Testis (tissue), 3 donors: Measurements from ENCODE around the gene TRIOBP. TPM values are rescaled to one million over a fixed set of nuclear protein-coding genes. Genes with fewer than 3 reads are reported as not detected.
"Not testable (repeated sequence)": the region's sequence is repeated elsewhere in the genome, so short reads cannot be mapped to it uniquely, and the experiment has no call there.

Source experiments
- DNase-seq: peaks from one replicate; pipeline ENCODE4 v3.0.0-alpha.2; 2019
- H3K27ac ChIP-seq, 2 donors: fragments of 200-600 bp; sonication (generic); one replicate each; pipeline ENCODE4 v1.5.1; 2019
- H3K27me3 ChIP-seq: fragments of 200-600 bp; sonication (generic); one replicate; pipeline ENCODE4 v1.5.1; 2019
- H3K36me3 ChIP-seq: fragments of 200-600 bp; sonication (generic); one replicate; pipeline ENCODE4 v1.5.1; 2017; ENCODE audit warnings: low read depth; ENCODE audit errors: missing control alignments
- H3K4me1 ChIP-seq: fragments of 200-600 bp; sonication (generic); one replicate; pipeline ENCODE4 v1.5.1; 2019
- H3K4me3 ChIP-seq, 2 donors: fragments of 200-600 bp; sonication (generic); one replicate each; pipeline ENCODE4 v1.5.1; 2017 to 2019
- H3K9me3 ChIP-seq: fragments of 200-600 bp; sonication (generic); one replicate; pipeline ENCODE4 v1.5.1; 2017
- CTCF ChIP-seq, 3 experiments: fragments of 450-650 bp in 2 of 3; fragments of 200-600 bp in 1 of 3; sonication (generic) in 1 of 3; IDR thresholded peaks; one replicate each; pipeline ENCODE4 v1.5.1; 2016 to 2019; ENCODE audit warnings: antibody characterized with exemption in 3 of 3, mild to moderate bottlenecking in 2 of 3, moderate library complexity in 1 of 3
- POLR2A ChIP-seq: fragments of 450-650 bp; IDR thresholded peaks from one replicate; pipeline ENCODE4 v1.6.1; 2017; ENCODE audit warnings: antibody characterized with exemption, mild to moderate bottlenecking, moderate library complexity
- WGBS, 2 donors: methylation state at CpG; one replicate each; pipeline ENCODE4 v1.1.5; 2018; 5-methylcytosine and 5-hydroxymethylcytosine counted together
- intact Hi-C: fragments of 100-400 bp; cut with DNase I; formaldehyde crosslinking; loops from one replicate; pipeline ENCODE4 v1.15.1; 2023; ENCODE audit warnings: low total_unique reads
- polyA plus RNA-seq: library from polyadenylated mRNA; stranded (reverse); fragments of 350-450 nt; fragmentation: Illumina TruSeq; extraction: RNeasy Lipid Tissue Mini Kit (QIAGEN cat#74804); gene quantifications from one replicate; pipeline ENCODE4 v1.2.3, GENCODE V29; 2014; ENCODE audit warnings: low read depth, low replicate concordance; ENCODE audit not compliant: insufficient read depth
- total RNA-seq, 2 donors: library from RNA; depleted of rRNA; stranded (reverse); fragments of >200 nt; gene quantifications; one replicate each; pipeline ENCODE4 v1.2.3, GENCODE V29; 2016

The TRIOBP gene
- total and polyA plus RNA-seq, 3 donors from 2014 or later, result 52.9 to 80.2 (median 74.0) TPM

GRCh38 chr22:37692627-37693285 lies 4.1 kb upstream of the TRIOBP start:
- 88% methylated on average over 8 to 15 of the region's 15 CpGs for WGBS, 2 donors
- H3K27ac ChIP-seq, result no peak overlapping the region
- DNase-seq, result no peak
- H3K4me3 ChIP-seq, result no peak overlapping the region
- no peaks in the 10 kb centered on the region for H3K27me3 ChIP-seq
- no peaks in the 10 kb centered on the region for H3K9me3 ChIP-seq
- intact Hi-C loops, result no loop called here
- H3K36me3 ChIP-seq, result no peaks in the 10 kb centered on the region
- no peak for TF ChIP-seq POLR2A
- TF ChIP-seq CTCF (IDR thresholded peaks at IDR 0.05), result no peak
- peaks cover 7% of the 10 kb centered on the region for H3K4me1 ChIP-seq

- H3K36me3 ChIP-seq, H3K4me3 ChIP-seq, H3K27me3 ChIP-seq, H3K27ac ChIP-seq, H3K4me1 ChIP-seq, H3K9me3 ChIP-seq, intact Hi-C loops, DNase-seq: not testable (repeated sequence)
- 94 to 97% methylated on average over 7 of the region's 7 CpGs for WGBS, 2 donors
These were observed 2.7 kb upstream of the TRIOBP start for GRCh38 chr22:37694131-37694530.

GRCh38 chr22:37696260-37696656 lies 590 bp upstream of the TRIOBP start:
- H3K9me3 ChIP-seq, H3K27me3 ChIP-seq, H3K4me3 ChIP-seq, H3K36me3 ChIP-seq, DNase-seq, H3K27ac ChIP-seq, H3K4me1 ChIP-seq, intact Hi-C loops: not testable (repeated sequence)
- 28 to 30% methylated on average over 13 of the region's 13 CpGs for WGBS, 2 donors

- H3K4me1 ChIP-seq, result peaks cover 7% of the 10 kb centered on the region
- H3K27ac ChIP-seq, result no peak overlapping the region
- no peak overlapping the region for H3K4me3 ChIP-seq
- H3K9me3 ChIP-seq, result no peaks in the 10 kb centered on the region
- WGBS, 2 donors, result 75% methylated on average over 3 of the region's 3 CpGs; no CpG with 5 or more reads in 1 of the 2 donors
- no peaks in the 10 kb centered on the region for H3K36me3 ChIP-seq
- no peaks in the 10 kb centered on the region for H3K27me3 ChIP-seq
- TF ChIP-seq CTCF (IDR thresholded peaks at IDR 0.05), result no peak
- TF ChIP-seq POLR2A, result no peak
- intact Hi-C loops, result no loop called here
- no peak for DNase-seq
These were observed 639 bp downstream of the TRIOBP start for GRCh38 chr22:37697538-37697835.

GRCh38 chr22:37701141-37701786 lies 4.4 kb downstream of the TRIOBP start:
- Histone ChIP-seq H3K27ac (no peak overlapping the region), H3K27me3 (no peaks in the 10 kb centered on the region), H3K4me1 (peaks cover 5% of the 10 kb centered on the region), H3K9me3 (no peaks in the 10 kb centered on the region), H3K4me3 (no peak overlapping the region), H3K36me3 (no peaks in the 10 kb centered on the region)
- WGBS, 2 donors, result 57 to 78% methylated on average over 7 to 8 of the region's 8 CpGs
- intact Hi-C loops, result no loop called here
- DNase-seq, result no peak
- TF ChIP-seq CTCF (IDR thresholded peaks at IDR 0.05) (no peak), POLR2A (no peak)

- no peak overlapping the region for H3K27ac ChIP-seq
- H3K36me3 ChIP-seq, result no peaks in the 10 kb centered on the region
- H3K4me1 ChIP-seq, result no peaks in the 10 kb centered on the region
- intact Hi-C loops, result no loop called here
- H3K4me3 ChIP-seq, result no peak overlapping the region
- WGBS, 2 donors, result 79 to 83% methylated on average over 7 of the region's 7 CpGs
- no peak for DNase-seq
- H3K27me3 ChIP-seq, result no peaks in the 10 kb centered on the region
- H3K9me3 ChIP-seq, result no peaks in the 10 kb centered on the region
- TF ChIP-seq CTCF (IDR thresholded peaks at IDR 0.05), result no peak
- no peak for TF ChIP-seq POLR2A
These were observed 7.1 kb downstream of the TRIOBP start for GRCh38 chr22:37703906-37704305.
